H1 (cell line): Measurements from ENCODE around the gene EML4.

Experiments used
- EZH2 ChIP-seq: fragments of 200-600 bp; sonication (generic); IDR thresholded peaks from 2 replicates; pipeline ENCODE4 v1.7.1; 2012; ENCODE audit warnings: low read depth, mild to moderate bottlenecking, moderate library complexity, low read length, inconsistent platforms; ENCODE audit not compliant: severe bottlenecking
- JUN ChIP-seq: IDR thresholded peaks from 2 replicates; pipeline ENCODE4 v1.6.1; 2011; ENCODE audit warnings: low read depth, mild to moderate bottlenecking, improper control_type of control experiment, low read length
- PHF8 ChIP-seq: fragments of 200-600 bp; sonication (generic); conservative IDR thresholded peaks from 2 replicates; pipeline ENCODE4 v1.7.1; 2012; ENCODE audit warnings: low read depth, mild to moderate bottlenecking, inconsistent platforms, low read length, moderate library complexity
- POLR2A ChIP-seq, 2 experiments: IDR thresholded peaks; 1 replicate in 1 of 2; 2 replicates in 1 of 2; pipeline ENCODE4 v1.6.1; 2011; ENCODE audit warnings: low read depth in 2 of 2, low read length in 2 of 2, mild to moderate bottlenecking in 2 of 2; ENCODE audit errors: control extremely low read depth in 1 of 2
- POLR2AphosphoS5 ChIP-seq: IDR thresholded peaks from 2 replicates; pipeline ENCODE4 v1.6.1; 2011; ENCODE audit warnings: low read depth, low read length
- RXRA ChIP-seq: IDR thresholded peaks from 2 replicates; pipeline ENCODE4 v1.6.1; 2011; ENCODE audit warnings: low read depth, mild to moderate bottlenecking, low read length, moderate library complexity; ENCODE audit not compliant: insufficient read depth
- SIN3A ChIP-seq, 2 experiments: IDR thresholded peaks in 1 of 2; conservative IDR thresholded peaks in 1 of 2; 2 replicates each; pipeline ENCODE4 v1.6.1; 2011 to 2012; ENCODE audit warnings: low read length in 2 of 2, improper control_type of control experiment in 1 of 2, low read depth in 1 of 2, mild to moderate bottlenecking in 1 of 2
- TAF1 ChIP-seq: IDR thresholded peaks from 2 replicates; pipeline ENCODE4 v1.6.1; 2011; ENCODE audit warnings: mild to moderate bottlenecking, low read depth, low read length
- TF ChIP-seq, protein P1 (sequence below), 3 experiments: IDR thresholded peaks; 1 replicate in 2 of 3; 2 replicates in 1 of 3; pipeline versions ENCODE4 v1.5.1 to v1.6.1; 2011; ENCODE audit warnings: low read length in 3 of 3, mild to moderate bottlenecking in 3 of 3, inconsistent platforms in 2 of 3, low read depth in 1 of 3, moderate library complexity in 1 of 3; ENCODE audit not compliant: insufficient read depth in 1 of 3; ENCODE audit errors: control extremely low read depth in 1 of 3
- TF ChIP-seq, protein P2 (sequence below): IDR thresholded peaks from 2 replicates; pipeline ENCODE4 v1.6.1; 2012; ENCODE audit warnings: inconsistent platforms

DNA sequence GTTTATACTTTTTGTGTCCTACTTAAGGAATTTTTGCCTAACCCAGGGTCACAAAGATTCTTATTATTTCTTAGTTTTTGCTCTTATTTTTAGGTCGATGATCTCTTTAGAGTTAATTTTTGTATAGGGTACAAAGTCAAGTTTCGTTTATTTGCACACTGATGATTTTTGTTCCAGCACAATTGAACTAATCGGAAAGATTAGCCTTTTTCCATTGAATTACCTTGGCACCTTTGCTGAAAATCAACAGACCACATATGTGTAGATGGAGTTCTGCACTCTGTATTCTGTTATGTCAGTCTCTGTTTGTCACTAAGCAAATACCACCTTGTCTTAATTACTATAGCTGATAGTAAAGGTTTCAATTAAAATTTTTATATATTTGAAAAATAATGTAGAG, 18.7 kb downstream of the EML4 start:
- TF ChIP-seq POLR2AphosphoS5 (no peak), JUN (no peak), EZH2 (no peak), SIN3A (conservative IDR thresholded peaks at IDR 0.05 in 1 of 2, IDR thresholded peaks at IDR 0.05 in 1 of 2; ENCODE audit: low read depth in 1 of 2, low read length in 2 of 2) (no peak), PHF8 (no peak), TAF1 (no peak), RXRA (no peak), POLR2A (IDR thresholded peaks at IDR 0.05; ENCODE audit: control extremely low read depth in 1 of 2, low read depth in 2 of 2, low read length in 2 of 2) (no peak)
- TF ChIP-seq, protein P1, sequence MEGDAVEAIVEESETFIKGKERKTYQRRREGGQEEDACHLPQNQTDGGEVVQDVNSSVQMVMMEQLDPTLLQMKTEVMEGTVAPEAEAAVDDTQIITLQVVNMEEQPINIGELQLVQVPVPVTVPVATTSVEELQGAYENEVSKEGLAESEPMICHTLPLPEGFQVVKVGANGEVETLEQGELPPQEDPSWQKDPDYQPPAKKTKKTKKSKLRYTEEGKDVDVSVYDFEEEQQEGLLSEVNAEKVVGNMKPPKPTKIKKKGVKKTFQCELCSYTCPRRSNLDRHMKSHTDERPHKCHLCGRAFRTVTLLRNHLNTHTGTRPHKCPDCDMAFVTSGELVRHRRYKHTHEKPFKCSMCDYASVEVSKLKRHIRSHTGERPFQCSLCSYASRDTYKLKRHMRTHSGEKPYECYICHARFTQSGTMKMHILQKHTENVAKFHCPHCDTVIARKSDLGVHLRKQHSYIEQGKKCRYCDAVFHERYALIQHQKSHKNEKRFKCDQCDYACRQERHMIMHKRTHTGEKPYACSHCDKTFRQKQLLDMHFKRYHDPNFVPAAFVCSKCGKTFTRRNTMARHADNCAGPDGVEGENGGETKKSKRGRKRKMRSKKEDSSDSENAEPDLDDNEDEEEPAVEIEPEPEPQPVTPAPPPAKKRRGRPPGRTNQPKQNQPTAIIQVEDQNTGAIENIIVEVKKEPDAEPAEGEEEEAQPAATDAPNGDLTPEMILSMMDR (IDR thresholded peaks at IDR 0.05; ENCODE audit: control extremely low read depth in 1 of 3, insufficient read depth in 1 of 3, low read depth in 1 of 3, low read length in 3 of 3): no peak
- TF ChIP-seq, protein P2, sequence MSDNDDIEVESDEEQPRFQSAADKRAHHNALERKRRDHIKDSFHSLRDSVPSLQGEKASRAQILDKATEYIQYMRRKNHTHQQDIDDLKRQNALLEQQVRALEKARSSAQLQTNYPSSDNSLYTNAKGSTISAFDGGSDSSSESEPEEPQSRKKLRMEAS: no peak
